GM21528 (cell line): Measurements from ENCODE around the gene TRIM3.
"Not testable (repeated sequence)": the region's sequence is repeated elsewhere in the genome, so short reads cannot be mapped to it uniquely, and the experiment has no call there.

Experiments used
- ATAC-seq: cut with Tn5 transposase; IDR thresholded peaks from one replicate; pipeline ENCODE4 v1.9.1; 2021; ENCODE audit warnings: mild to moderate bottlenecking, moderate library complexity; ENCODE audit not compliant: unreplicated experiment, low FRiP score

Gene TRIM3

DNA sequence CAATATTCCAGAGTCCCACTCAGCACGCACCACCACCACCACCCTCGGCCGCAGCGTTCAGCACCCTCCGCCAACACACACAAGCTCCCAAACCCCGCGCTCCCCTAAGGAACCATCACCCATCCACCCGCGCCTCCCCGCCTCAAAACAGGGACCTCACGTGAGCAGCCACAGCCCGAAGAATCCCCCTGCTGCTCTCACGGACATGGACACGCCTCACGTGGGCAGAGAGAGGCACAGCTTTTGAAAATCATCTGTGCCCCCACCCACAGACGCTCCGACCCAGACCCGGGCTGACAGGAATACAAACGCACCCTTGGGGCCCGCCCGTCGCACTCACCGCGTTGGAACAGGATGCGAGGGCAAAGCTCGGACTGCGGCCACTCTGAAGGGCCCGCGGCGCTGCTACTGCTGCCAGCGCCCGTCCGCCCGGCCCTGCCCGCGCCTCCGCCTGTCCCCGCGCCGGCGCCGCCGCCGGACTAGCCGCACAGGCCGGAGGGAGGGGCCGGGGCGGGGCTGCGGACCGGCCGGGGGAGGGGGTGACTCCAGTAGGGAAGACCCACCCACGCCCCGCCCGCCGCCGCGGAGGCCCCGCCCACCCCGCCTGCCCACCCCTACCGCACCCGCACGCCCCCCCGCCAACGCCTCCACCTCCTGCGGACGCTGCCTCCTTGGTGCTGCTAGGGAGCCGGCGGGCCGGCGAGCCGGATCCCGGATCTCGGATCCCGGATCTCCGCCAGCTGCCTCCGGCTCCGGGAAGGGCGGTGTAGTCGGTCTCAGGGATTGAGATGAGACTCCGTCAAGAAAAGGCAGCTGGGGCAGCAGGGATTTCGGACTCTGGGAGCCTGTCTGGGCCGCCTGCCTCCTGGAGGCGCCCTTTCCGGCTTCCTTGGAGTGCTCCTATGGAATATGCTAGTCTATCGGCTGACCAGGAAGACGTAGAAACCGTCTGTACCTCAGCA, at the start of gene TRIM3:
TRIM3 (minus strand) TSS at position 491 of the 962 bp plus-strand sequence. CDS start 8,246 bp downstream, outside the sequence.
- ATAC-seq: peak; percentile 61

DNA sequence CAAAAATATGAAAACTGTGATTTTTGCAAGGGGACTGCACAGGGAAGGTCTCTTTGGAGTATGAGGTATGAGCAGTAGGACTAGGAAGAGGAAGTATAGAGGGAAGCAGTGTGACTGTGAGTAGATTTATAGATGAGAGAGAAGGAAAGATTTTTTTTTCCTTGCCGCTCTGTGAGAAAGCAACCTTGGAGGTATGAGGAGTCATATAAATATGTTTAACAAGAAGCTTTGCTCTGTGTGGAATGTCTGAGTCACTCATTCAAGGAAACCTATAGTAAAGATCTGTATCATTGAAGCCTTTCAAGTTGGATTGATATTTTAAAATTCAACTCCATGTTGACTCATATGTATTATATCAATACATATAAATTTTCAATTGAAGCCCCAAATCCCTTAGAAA, 49.5 kb upstream of the TRIM3 start:
- ATAC-seq: no peak

DNA sequence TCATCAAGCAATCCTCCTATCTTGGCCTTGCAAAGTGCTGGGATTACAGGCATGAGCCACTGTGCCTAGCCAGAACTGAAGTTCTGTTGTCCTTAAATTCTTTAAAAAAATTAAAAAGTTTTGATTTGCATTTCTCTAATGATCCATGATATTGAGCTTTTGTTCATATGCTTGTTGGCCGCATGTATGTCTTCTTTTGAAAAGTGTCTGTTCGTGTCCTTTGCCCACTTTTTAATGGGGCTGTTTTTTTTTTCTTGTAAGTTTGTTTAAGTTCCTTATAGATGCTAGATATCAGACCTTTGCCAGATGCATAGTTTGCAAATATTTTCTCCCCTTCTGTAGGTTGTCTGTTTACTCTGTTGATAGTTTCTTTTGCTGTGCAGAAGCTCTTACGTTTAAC, 48.2 kb upstream of the TRIM3 start:
- not testable (repeated sequence) for ATAC-seq

- no peak for ATAC-seq
Measured at GRCh38 chr11:6520265-6520664, 46.5 kb upstream of the TRIM3 start.

- ATAC-seq: no peak
Measured at GRCh38 chr11:6516865-6517264, 43.1 kb upstream of the TRIM3 start.

GRCh38 chr11:6505577-6506240, 32.0 kb upstream of the TRIM3 start:
- ATAC-seq: no peak

DNA sequence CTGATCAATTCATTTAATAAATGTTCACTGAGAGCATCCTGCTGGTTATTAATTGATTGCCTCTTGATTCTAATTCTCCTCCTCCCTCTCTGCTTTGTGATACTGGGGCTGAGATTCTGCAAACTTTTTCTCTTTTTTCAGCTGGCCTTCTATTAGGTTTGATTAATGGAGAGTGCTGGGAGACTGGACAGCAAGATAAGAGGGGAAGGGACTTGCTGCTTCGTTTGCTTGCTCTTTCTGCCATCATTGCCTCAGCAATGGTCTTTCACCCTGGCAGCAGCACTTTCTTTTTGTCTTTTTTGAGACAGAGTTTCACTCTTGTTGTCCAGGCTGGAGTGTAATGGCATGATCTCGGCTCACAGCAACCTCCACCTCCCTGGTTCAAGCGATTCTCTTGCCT, 30.4 kb upstream of the TRIM3 start:
- ATAC-seq: no peak

GRCh38 chr11:6502382-6502781, 28.6 kb upstream of the TRIM3 start:
- no peak for ATAC-seq

DNA sequence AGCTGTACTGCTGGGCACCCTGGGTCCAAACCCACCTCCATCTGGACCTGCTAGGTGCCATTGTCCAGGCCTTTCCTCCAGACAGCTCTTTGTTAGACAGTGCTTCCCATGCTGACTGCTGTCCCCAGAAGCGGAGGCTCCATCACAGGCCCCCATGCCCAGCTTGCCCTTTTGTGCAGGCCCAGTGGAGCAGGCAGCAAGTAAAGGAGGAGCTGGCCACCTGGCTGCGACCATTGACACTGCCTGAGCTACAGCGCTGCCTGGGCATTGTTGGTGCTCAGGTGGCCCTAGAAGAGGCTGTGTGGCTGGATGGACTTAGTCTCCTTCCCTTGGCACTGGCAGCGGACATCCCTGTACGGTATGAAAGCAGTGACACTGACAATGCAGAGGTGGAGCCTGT, 24.8 kb upstream of the TRIM3 start:
- no peak for ATAC-seq

GRCh38 chr11:6498121-6498520, 24.4 kb upstream of the TRIM3 start:
- no peak for ATAC-seq

DNA sequence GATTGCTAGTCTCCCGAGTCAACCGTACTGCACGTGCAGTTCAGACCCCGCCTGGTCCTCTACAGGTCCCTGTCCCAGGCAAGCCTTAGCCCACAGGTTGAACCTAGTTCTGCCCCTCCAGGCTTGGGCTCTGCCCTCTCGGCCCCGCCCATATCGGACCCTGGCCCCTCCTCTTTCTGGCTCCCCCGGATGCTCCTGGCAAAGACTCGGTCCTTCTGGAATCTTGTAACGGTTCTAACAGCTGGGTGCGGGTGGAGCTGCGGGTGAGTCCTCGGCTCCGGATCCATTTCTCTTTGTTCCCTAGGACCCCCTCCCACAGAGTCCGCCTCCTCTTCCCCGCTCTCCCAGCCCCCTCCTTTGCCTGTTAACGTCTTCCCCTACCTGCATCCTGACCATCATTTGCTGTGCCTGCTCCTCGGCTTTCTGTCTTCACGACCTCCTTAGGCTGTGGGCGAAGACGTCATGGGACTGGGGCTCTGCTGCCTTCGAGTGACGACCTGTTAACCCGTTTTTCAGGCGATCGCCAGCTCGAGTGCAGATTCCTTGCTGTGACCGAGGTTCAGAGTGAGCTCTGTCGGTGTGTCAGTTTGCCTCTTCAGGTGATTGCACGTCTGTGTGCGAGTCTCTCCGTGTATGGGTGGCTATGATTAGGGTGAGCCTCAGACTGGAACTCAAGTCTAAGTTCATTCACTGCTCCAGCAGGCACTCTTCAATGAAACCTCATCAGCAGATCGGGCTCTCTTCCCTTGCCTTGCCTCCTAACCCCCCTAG, 23.5 kb upstream of the TRIM3 start, which contains the start of gene DNHD1:
DNHD1 (plus strand) TSS at position 212 of the 771 bp plus-strand sequence. CDS start 936 bp downstream, outside the sequence.
- no peak for ATAC-seq

DNA sequence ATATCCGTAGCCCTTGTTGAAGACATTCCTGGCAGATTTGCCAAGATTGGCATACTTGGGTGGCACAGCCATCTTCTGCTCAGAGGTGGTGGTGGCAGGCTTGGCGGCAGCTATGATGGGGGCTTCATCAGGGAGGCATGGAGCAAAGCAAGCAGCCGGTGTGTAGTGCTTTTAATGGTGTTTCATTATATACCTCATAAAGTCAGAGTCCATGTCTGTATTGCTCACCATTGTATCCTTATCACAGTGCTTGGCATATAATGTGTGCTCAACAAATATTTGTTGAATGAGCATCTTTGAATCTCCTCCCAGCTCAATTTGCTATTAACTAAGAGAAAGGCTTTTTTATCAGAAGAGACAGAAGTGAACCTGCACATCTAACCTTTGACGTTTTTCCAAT, 15.6 kb upstream of the TRIM3 start:
- ATAC-seq: no peak

DNA sequence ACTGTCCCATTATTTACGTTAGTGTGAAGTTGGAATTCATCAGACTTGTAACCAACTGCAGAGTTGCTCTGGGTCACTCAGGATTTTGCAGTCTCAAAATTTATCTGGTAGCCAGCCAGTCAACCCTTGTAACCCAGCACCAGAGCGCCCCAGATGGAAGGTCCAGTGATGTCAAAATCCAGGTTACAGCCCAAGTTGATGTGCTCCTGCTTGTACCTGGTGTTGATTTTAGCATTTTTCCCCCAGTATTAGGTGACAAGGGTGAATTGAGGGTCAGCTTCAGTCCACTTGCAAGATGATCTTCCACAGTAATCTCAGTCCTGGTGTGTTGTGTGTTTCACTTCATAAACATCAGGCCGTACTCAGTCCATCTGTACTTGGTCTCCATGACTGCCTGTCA, 15.1 kb upstream of the TRIM3 start:
- ATAC-seq: no peak

DNA sequence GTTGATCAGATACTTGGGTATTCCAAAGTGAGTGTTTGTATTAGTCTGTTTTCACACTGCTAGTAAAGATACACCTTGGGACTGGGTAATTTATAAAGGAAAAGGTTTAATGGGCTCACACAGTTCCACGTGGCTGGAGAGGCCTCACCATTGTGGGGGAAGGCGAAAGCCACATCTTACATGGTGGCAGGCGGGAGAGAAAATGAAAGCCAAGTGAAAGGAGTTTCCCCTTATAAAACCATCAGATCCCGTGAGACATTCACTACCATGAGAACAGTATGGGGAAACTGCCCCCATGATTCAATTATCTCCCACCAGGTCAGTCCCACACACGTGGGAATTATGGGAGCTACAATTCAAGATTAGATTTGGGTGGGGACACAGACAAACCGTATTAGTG, 14.6 kb upstream of the TRIM3 start:
- ATAC-seq: no peak

DNA sequence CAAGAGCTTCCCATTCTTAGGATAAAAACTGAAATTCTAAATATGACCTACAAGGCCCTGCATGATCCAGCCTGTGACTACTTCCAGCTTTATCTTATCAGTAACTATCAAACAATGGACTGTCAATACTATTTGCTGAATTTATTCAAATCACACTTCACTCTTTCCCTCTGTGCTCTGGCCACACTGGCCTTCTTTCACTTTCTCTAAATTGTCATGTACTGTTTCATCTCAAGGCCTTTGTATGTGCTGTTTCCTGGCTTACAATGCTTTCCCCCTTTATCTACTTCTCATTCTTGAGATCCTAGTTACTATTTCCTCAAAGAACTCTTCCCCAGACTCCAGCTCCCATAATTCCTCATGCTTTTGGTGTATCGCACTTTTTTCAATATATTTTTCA, 13.2 kb upstream of the TRIM3 start:
- no peak for ATAC-seq

DNA sequence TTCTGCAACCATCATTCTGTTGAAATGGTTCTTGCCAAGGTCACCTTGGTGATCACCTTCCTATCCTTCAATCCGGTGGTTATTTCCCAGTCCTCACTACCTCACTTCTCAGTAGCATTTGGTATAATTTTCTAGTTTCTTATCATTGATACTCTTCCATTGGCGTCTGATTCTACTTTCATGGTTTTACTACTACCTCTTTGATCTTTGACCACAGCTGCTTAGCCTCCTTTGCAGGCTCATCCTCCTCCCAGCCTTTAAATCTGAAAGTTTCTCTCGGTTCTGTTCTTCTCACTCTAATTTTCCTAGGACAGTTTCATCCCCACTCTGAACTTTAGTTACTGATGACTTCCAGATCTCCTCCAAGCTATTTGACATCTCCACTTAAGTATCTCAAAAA, 12.5 kb upstream of the TRIM3 start:
- no peak for ATAC-seq

GRCh38 chr11:6485661-6486060, 11.9 kb upstream of the TRIM3 start:
- ATAC-seq: no peak

- ATAC-seq: no peak
Measured at GRCh38 chr11:6483015-6483414, 9.3 kb upstream of the TRIM3 start.

- no peak for ATAC-seq
Measured at GRCh38 chr11:6482441-6482840, 8.7 kb upstream of the TRIM3 start.

DNA sequence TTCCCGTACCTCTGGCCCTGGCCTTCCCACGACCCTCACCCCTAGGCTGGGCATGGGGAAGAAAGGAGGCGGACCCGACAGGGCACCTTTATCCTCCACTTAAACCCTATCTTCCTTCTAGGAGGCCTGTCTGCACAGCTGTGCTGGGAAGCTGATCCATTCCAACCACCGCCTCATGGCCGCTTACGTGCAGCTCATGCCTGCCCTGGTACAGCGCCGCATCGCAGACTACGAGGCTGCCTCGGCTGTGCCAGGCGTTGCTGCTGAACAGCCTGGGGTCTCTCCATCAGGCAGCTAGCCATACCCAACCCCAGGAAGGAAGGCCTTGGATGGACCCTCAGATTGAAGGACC, 8.2 kb upstream of the TRIM3 start:
- ATAC-seq: peak; percentile 3
